Skin of body (tissue), 2 donors: ENCODE measurements around the gene BSPRY. TPM values are rescaled to one million over a fixed set of nuclear protein-coding genes. Genes with fewer than 3 reads are reported as not detected.

Experiments
- DNase-seq: peaks from one replicate; lab custom pipeline; 2025; lab: John Stamatoyannopoulos, UW
- total RNA-seq: library from RNA; depleted of rRNA; stranded (reverse); fragments of >200 nt; gene quantifications from one replicate; pipeline ENCODE4 v1.2.3, GENCODE V29; 2014

Gene BSPRY
- total RNA-seq: 3.9 TPM

DNA sequence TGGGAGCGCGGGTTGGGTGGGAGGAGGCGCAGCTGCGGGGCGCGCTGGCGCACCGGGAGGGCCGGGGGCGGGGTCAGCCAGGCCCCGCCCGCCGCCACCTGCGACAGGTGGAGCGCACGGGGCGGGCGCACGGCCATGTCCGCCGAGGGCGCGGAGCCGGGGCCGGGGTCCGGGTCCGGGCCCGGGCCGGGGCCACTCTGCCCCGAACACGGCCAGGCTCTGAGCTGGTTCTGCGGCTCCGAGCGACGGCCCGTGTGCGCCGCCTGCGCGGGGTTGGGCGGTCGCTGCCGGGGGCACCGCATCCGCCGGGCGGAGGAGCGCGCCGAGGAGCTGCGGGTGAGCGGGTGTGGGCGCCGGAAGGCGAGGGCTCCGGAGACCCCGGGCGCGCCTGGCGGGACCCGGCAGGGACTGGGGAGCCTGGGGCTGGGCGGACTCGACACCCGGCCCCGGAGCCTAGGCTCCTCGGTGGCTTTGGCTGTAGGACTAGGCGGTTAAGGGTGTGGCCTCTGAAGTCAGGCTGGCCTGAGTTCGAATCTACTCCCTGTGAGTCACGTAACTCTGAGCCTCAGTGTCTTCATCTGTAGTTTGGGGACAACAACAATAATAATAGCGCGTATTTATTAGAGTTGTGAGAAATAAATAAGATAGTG lies at the start of gene BSPRY:
TSS of gene BSPRY (plus strand) at position 97 of the 650 bp plus-strand sequence. CDS start at position 136, 39 bp downstream.
- DNase-seq: no peak

DNA sequence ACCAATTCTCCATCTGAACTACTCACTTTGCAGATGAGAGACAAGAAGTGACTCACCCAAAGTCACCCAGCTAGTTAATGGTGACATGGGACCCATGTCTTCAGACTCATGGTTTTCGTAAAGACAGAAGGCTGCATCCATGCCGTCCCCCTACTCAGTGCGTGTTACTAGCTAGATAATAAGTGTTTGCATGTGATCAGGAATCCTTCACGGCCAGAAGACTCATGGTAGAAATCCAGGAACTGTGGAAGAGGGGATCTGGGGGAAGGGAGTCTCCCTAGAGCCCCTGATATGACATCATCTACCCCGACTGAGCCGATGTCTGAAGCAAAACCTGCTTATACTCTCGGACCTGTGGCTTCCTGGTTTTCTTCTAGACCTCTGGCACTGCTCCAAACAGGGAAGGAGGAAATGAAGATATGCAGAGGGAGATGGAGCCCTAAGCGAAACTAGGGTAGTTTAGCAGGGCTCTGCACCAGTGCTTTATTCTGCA lies 49.5 kb upstream of the BSPRY start:
- no peak for DNase-seq

- DNase-seq: no peak
Observed at GRCh38 chr9:113301548-113301947, 47.8 kb upstream of the BSPRY start.

- DNase-seq: no peak
Observed at GRCh38 chr9:113302792-113303418, 46.4 kb upstream of the BSPRY start, which contains the start of gene RNF183. Gene RNF183 (minus strand): TSS chr9:113303376. CDS start chr9:113298184, 5,192 bp downstream.

GRCh38 chr9:113306566-113306965 lies 42.8 kb upstream of the BSPRY start:
- DNase-seq: no peak

DNA sequence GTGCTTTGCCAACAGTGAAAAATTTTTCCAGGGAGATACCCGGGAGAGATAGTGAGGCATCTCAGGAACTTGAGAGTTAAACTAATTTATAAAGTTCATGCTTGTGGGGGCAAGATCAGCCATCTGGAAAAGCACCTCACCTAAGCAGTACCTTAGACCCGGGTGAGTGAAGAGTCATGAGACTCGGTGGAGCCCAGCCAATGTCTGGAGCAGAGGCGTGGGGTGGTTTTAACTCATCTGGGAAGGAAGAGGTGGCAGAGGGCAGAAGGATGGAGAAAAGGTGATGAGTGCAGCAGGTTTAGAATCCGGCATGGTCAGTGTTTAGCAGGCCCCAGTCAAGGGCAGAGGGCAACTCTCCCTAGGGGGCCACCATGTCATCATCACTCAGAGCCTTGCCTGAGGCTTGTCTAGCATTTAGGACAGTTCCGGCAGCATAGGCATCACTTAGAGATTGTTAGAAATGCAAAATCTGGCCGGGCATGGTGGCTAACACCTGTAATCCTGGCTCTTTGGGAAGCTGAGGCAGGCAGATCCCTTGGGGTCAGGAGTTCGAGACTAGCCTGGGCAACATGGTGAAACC lies 41.9 kb upstream of the BSPRY start:
- DNase-seq: no peak

- DNase-seq: peak; percentile 14
Observed at GRCh38 chr9:113309204-113309813, 40.0 kb upstream of the BSPRY start.

DNA sequence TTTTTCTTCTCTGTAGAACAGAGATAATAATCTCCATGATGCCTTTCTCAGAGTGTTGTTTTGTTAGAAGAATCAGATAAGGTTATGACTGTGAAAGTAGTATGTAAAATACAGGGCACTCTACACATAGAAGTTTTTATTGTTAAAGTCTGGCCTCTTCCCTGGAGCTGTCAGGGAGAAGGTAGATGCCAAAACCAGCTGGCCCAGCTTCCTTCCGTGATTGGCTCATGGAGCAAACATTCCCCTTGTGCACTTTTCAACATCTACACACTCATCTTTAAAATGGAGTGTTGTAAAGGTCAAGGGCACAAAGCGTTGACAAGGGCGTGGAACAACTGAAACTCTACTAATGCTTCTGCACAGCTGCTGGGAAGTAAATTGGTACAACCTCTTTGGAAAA lies 38.8 kb upstream of the BSPRY start:
- DNase-seq: no peak

DNA sequence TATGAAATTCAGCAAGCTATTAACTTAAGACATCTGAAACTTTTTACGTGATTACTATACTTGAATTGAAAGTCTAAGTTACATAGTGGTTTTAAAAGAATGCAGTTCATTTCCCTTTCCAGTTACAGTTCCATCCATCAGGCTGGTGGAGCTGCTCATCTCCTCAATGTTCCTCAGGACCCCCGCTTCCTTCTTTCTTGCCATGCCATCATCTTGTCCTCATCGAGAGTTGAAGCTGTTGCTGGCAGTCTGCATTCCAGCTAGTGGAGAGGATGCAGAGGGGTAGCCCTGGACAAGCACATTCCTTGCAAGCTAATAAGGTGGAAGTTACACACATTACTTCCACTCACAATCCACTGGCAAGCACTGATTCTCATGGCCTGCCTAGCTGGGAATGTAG lies 37.4 kb upstream of the BSPRY start:
- DNase-seq: no peak

DNA sequence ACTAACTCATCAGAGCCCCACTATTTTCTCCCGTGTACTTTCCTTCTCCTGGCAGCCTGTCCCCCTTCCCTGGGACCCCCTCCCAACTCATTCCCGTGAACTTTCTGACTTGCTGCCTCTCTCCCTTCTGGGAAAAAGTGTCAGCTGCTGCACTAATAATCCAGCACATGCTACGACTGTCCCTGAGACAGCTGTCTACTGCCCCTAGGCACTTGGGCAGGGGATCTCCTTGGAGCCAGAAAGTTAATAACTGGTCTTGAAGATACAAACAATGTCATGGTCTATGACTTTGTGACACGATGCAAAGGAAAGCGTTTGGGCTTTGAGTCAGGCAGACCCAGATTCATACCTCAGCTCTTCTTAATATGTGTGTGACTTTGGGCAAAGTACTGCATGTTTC lies 36.1 kb upstream of the BSPRY start:
- no peak for DNase-seq

- no peak for DNase-seq
Observed at GRCh38 chr9:113315231-113315630, 34.1 kb upstream of the BSPRY start.

GRCh38 chr9:113316030-113316429 lies 33.3 kb upstream of the BSPRY start:
- DNase-seq: no peak

- no peak for DNase-seq
Observed at GRCh38 chr9:113317777-113318176, 31.6 kb upstream of the BSPRY start.

GRCh38 chr9:113319054-113319453 lies 30.3 kb upstream of the BSPRY start:
- no peak for DNase-seq

- DNase-seq: no peak
Observed at GRCh38 chr9:113320051-113320450, 29.3 kb upstream of the BSPRY start.

GRCh38 chr9:113322671-113323070 lies 26.7 kb upstream of the BSPRY start:
- DNase-seq: no peak

DNA sequence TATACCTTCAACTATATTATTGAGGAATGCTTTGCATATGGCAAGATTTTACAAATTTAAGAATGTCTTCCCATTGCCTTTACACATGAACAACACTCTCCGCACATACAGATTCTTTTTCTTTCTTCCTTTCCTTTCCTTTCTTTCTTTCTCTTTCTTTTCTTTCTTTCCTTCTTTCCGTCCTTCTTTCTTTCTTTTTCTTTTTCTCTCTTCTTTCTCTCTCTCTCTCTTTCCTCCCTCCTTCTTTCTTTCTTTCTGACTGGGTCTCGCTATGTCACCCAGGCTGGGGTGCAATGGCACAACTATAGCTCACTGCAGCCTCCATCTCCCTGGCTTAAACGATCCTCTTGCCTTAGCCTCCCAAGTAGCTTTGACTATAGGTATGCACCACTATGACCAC lies 23.1 kb upstream of the BSPRY start:
- no peak for DNase-seq

DNA sequence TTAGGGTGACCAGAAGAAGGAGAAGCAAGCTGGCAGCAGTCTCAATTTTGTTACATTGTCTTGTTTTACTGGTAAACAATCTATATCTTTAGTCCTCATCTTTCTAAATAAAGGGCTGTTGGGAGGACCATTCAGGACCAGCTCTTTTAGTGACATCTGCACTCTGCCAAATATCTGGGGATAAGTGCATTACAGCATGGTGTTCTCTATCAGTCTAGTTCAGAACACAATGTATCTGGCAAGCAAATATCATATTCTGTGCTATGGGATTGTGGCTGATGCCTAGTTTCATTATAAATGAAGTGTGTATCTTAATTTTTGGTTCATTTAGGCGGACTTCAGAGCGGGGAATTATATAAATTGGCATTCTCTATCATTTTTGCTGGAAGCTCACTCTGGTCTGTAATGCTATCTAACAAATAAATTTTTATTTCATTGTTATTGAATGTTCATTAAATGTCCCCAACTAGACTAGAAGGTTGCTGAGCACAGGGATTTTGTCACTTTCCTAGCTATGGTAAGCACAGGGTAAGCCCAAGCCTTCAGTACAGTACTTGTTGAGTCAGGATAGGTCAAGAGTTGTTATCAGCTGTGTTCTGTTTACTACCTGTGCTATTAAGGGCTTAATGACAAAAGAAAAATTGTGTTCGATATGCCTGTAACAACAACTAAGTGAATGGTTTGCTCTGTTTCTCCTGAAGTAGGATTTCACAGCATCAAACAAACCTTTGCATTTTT lies 21.1 kb upstream of the BSPRY start:
- no peak for DNase-seq

- DNase-seq: no peak
Observed at GRCh38 chr9:113331780-113332179, 17.6 kb upstream of the BSPRY start.

GRCh38 chr9:113337714-113338113 lies 11.6 kb upstream of the BSPRY start:
- no peak for DNase-seq

DNA sequence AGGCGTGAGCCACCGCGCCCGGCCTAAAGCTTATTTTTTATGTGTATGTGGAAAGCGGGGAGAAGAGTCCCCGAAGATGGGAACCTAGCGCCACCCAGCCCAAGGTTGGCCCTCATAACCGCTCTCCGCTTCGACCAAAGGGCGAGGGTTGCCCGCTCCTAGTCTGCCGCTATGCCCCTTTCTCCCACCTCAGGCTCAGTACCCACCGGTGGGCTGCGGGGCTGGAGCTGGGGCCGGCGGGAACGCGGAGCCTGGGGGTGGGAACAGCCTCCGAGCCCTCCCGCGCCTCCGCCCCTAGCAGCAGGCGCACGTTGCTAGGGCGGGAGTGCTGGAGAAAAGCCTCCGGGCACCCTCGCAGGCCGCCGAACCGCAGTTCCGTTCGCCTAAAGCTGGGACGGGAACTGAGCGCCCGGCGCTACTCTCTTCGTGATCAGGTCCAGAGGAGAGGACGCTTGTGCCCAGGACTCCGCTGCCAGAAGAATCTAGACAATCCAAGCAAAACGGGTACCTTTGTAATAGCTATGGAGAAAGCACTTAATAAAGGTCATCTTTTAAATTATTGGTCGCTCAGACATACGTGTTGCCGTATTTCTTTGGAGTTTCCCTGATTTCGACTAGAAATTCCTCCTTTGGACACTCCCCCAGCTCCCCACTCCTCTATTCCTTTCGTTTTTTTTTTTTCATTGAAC lies 9.2 kb upstream of the BSPRY start, which contains the start of gene WDR31:
TSS of gene WDR31 (minus strand) at position 265 of the 689 bp plus-strand sequence. CDS start 8,253 bp downstream, outside the sequence.
- DNase-seq: peak; percentile 91
